Measurements from ENCODE around the gene UBE3A.

Gene UBE3A

DNA sequence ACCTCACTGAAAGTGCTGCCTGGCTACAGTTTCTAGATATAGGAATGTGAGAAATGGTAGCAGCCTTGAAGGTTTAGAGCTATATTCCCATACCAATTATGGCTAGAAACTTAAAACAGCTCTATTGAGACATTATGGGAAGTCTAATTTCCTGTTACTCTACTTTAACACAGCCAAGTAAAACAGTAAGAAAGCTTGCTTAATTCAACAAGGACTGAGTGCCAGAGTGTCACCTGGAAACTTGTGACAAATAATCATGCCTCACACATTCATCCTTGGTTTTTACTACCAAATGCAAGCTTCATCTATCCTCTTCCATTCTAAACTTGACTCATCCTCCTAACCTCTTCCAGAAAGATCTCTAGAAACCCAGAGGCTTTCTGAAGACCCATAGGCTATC lies 41.7 kb downstream of the UBE3A start (continued):
- TF ChIP-seq, protein P1, sequence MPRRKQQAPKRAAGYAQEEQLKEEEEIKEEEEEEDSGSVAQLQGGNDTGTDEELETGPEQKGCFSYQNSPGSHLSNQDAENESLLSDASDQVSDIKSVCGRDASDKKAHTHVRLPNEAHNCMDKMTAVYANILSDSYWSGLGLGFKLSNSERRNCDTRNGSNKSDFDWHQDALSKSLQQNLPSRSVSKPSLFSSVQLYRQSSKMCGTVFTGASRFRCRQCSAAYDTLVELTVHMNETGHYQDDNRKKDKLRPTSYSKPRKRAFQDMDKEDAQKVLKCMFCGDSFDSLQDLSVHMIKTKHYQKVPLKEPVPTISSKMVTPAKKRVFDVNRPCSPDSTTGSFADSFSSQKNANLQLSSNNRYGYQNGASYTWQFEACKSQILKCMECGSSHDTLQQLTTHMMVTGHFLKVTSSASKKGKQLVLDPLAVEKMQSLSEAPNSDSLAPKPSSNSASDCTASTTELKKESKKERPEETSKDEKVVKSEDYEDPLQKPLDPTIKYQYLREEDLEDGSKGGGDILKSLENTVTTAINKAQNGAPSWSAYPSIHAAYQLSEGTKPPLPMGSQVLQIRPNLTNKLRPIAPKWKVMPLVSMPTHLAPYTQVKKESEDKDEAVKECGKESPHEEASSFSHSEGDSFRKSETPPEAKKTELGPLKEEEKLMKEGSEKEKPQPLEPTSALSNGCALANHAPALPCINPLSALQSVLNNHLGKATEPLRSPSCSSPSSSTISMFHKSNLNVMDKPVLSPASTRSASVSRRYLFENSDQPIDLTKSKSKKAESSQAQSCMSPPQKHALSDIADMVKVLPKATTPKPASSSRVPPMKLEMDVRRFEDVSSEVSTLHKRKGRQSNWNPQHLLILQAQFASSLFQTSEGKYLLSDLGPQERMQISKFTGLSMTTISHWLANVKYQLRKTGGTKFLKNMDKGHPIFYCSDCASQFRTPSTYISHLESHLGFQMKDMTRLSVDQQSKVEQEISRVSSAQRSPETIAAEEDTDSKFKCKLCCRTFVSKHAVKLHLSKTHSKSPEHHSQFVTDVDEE (CRISPR knock-in tag; IDR thresholded peaks at IDR 0.05), result no peak
- TF ChIP-seq CSDC2 (CRISPR knock-in tag; IDR thresholded peaks at IDR 0.05), result no peak

DNA sequence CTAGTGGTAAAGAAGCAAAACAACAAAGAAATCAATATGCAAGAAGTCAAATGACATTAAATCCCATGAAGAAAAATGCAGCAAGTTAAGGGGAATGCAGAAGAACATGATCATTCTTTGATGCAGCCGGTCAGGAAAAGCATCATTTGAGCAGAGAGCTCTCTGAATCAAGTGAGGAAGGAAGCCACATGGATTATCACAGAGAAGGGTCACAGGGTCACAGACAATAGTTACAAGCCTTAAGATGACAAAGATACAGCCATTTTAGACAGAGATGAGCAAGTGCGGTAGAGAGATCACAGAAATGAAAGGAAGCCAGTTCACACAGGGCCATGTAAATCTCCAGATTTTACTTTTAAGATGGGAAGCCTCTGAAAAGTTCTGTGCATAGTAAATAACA lies 43.9 kb downstream of the UBE3A start:
- ATAC-seq, result no peak
- no peak for TF ChIP-seq GLIS3 (CRISPR knock-in tag; IDR thresholded peaks at IDR 0.05)
- TF ChIP-seq, protein P2, sequence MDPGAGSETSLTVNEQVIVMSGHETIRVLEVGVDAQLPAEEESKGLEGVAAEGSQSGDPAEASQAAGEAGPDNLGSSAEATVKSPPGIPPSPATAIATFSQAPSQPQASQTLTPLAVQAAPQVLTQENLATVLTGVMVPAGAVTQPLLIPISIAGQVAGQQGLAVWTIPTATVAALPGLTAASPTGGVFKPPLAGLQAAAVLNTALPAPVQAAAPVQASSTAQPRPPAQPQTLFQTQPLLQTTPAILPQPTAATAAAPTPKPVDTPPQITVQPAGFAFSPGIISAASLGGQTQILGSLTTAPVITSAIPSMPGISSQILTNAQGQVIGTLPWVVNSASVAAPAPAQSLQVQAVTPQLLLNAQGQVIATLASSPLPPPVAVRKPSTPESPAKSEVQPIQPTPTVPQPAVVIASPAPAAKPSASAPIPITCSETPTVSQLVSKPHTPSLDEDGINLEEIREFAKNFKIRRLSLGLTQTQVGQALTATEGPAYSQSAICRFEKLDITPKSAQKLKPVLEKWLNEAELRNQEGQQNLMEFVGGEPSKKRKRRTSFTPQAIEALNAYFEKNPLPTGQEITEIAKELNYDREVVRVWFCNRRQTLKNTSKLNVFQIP (CRISPR knock-in tag; IDR thresholded peaks at IDR 0.05; ENCODE audit: borderline replicate concordance, low read depth), result no peak

DNA sequence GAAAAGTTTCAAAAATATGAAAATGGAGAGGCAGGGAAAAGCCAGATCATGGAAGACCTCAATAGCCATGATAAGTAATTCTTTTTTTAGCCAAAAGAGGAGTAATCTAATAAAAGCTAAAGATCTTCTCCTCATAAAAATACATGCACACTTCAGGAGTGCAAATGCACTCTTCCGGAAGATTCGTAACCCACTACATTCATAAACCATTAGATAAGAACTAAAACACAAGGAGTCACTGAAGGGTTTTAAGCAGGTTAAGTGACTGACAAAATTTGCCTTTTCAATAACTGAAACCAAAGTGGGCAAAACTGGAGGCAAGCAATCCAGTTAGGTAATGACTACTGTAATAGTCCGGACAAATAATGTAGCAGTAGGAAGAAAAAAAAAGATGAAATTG lies 46.0 kb downstream of the UBE3A start:
- no peak for ATAC-seq

DNA sequence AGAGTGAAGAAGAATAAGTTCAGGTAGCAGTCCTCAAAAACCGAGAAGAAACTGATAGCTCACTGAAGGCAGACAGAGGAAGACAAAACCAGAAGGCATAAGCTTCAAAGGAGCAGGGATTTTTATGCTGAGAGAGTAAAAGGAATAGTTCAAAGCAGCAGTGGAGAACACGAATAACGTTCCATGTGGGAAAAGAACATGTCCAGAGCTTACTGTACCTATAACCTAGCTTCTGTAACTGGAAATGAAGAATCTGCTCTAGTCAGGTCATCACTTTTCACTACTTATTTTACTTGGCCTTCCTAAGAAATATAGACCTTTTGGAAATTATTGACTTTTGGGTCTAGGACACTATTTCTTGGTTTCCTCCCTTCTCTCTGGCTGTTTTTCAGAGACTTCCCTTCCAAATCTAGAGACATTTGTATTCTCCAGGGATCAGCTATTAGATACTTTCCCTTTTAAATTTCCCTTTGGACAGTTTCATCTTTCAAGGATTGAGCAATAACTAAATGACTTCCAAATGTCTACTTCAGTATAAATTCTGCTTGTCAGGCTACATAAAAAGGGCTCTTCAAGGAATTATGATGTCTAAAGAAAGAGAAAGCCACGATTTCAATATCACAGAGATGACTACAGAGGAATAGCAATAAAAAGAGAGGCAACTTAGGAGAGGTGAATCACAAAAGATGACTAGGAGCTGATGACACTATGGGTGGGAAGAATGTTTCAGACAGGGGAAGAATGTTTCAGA lies 46.7 kb downstream of the UBE3A start:
- peak; percentile 70 for ATAC-seq
- peak; percentile 50 for TF ChIP-seq ISL1 (CRISPR knock-in tag; IDR thresholded peaks at IDR 0.05)
- TF ChIP-seq, protein P3, sequence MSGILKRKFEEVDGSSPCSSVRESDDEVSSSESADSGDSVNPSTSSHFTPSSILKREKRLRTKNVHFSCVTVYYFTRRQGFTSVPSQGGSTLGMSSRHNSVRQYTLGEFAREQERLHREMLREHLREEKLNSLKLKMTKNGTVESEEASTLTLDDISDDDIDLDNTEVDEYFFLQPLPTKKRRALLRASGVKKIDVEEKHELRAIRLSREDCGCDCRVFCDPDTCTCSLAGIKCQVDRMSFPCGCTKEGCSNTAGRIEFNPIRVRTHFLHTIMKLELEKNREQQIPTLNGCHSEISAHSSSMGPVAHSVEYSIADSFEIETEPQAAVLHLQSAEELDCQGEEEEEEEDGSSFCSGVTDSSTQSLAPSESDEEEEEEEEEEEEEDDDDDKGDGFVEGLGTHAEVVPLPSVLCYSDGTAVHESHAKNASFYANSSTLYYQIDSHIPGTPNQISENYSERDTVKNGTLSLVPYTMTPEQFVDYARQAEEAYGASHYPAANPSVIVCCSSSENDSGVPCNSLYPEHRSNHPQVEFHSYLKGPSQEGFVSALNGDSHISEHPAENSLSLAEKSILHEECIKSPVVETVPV (CRISPR knock-in tag; IDR thresholded peaks at IDR 0.05), result no peak

More for the DNA sequence above, 46.0 kb downstream of the UBE3A start:
- TF ChIP-seq ZNF70 (CRISPR knock-in tag; IDR thresholded peaks at IDR 0.05), result no peak
- TF ChIP-seq, protein P4, sequence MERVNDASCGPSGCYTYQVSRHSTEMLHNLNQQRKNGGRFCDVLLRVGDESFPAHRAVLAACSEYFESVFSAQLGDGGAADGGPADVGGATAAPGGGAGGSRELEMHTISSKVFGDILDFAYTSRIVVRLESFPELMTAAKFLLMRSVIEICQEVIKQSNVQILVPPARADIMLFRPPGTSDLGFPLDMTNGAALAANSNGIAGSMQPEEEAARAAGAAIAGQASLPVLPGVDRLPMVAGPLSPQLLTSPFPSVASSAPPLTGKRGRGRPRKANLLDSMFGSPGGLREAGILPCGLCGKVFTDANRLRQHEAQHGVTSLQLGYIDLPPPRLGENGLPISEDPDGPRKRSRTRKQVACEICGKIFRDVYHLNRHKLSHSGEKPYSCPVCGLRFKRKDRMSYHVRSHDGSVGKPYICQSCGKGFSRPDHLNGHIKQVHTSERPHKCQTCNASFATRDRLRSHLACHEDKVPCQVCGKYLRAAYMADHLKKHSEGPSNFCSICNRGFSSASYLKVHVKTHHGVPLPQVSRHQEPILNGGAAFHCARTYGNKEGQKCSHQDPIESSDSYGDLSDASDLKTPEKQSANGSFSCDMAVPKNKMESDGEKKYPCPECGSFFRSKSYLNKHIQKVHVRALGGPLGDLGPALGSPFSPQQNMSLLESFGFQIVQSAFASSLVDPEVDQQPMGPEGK (CRISPR knock-in tag; IDR thresholded peaks at IDR 0.05; ENCODE audit: borderline replicate concordance), result no peak
- TF ChIP-seq GLIS3 (CRISPR knock-in tag; IDR thresholded peaks at IDR 0.05), result no peak
- TF ChIP-seq TCF4 (CRISPR knock-in tag; IDR thresholded peaks at IDR 0.05; ENCODE audit: borderline replicate concordance), result no peak
- TF ChIP-seq ZNF565 (CRISPR knock-in tag; conservative IDR thresholded peaks at IDR 0.05; ENCODE audit: low read depth), result no peak
- no peak for TF ChIP-seq ZNF8 (CRISPR knock-in tag; IDR thresholded peaks at IDR 0.05)
- TF ChIP-seq SNAI2 (CRISPR knock-in tag; IDR thresholded peaks at IDR 0.05), result no peak
- TF ChIP-seq OSR1 (CRISPR knock-in tag; IDR thresholded peaks at IDR 0.05), result no peak
- TF ChIP-seq, protein P2 (CRISPR knock-in tag; IDR thresholded peaks at IDR 0.05; ENCODE audit: borderline replicate concordance, low read depth), result no peak
- TF ChIP-seq ISL1 (CRISPR knock-in tag; IDR thresholded peaks at IDR 0.05), result no peak
- TF ChIP-seq TOX (CRISPR knock-in tag; IDR thresholded peaks at IDR 0.05; ENCODE audit: borderline replicate concordance), result no peak
- TF ChIP-seq CSDC2 (CRISPR knock-in tag; IDR thresholded peaks at IDR 0.05), result no peak
- TF ChIP-seq, protein P5, sequence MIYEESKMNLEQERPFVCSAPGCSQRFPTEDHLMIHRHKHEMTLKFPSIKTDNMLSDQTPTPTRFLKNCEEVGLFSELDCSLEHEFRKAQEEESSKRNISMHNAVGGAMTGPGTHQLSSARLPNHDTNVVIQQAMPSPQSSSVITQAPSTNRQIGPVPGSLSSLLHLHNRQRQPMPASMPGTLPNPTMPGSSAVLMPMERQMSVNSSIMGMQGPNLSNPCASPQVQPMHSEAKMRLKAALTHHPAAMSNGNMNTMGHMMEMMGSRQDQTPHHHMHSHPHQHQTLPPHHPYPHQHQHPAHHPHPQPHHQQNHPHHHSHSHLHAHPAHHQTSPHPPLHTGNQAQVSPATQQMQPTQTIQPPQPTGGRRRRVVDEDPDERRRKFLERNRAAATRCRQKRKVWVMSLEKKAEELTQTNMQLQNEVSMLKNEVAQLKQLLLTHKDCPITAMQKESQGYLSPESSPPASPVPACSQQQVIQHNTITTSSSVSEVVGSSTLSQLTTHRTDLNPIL (CRISPR knock-in tag; IDR thresholded peaks at IDR 0.05; ENCODE audit: low read depth), result no peak
- TF ChIP-seq, protein P3 (CRISPR knock-in tag; IDR thresholded peaks at IDR 0.05), result no peak
